IMR-90 (cell line): Measurements from ENCODE around the gene CCND1. TPM values are rescaled to one million over a fixed set of nuclear protein-coding genes. Genes with fewer than 3 reads are reported as not detected.

Experiments used
- ATAC-seq: fragments of 200-7000 bp; cut with Tn5 transposase; 2 replicates; pipeline ENCODE4 v1.9.1; 2020; ENCODE audit warnings: low read depth, mild to moderate bottlenecking, moderate library complexity
- BruUV-seq: library from RNA; stranded (reverse); fragments of 400-500 nt; replicated peaks from 2 replicates; lab custom pipeline; 2021; lab: Mats Ljungman, UMichigan
- CTCF ChIA-PET: fragments of 300-600 bp; formaldehyde crosslinking; extraction: SDS; loops from one replicate; lab custom pipeline; 2021; ENCODE audit warnings: antibody characterized with exemption; lab: Yijun Ruan, JAX
- POLR2A ChIA-PET: fragments of 300-600 bp; sonication (Branson Sonifier 250); formaldehyde crosslinking; loops from one replicate; lab custom pipeline; 2022; ENCODE audit warnings: antibody characterized with exemption; ENCODE audit not compliant: unreplicated experiment; lab: Charles Lee
- DNase-seq: peaks from one replicate; pipeline ENCODE4 v3.0.0; 2013
- H2AFZ ChIP-seq: replicated peaks from 2 replicates; pipeline ENCODE3; 2013; ENCODE audit warnings: low read length, mild to moderate bottlenecking; ENCODE audit not compliant: poor library complexity
- H2AK5ac ChIP-seq: 2 replicates; pipeline ENCODE4 v1.6.1; 2013; ENCODE audit warnings: low read depth, low read length, inconsistent platforms
- H2AK9ac ChIP-seq: replicated peaks from 2 replicates; pipeline ENCODE3; 2013; ENCODE audit warnings: mild to moderate bottlenecking, low read depth, low read length, moderate library complexity; ENCODE audit not compliant: poor library complexity
- H2BK120ac ChIP-seq: 2 replicates; pipeline ENCODE4 v1.6.1; 2013; ENCODE audit warnings: low read depth, low read length, inconsistent platforms
- H2BK15ac ChIP-seq: 3 replicates; pipeline ENCODE4 v1.6.1; 2013; ENCODE audit warnings: low read depth, low read length, inconsistent platforms
- H2BK20ac ChIP-seq: 2 replicates; pipeline ENCODE4 v1.6.1; 2013; ENCODE audit warnings: low read depth, mild to moderate bottlenecking, inconsistent platforms, low read length, moderate library complexity
- H2BK5ac ChIP-seq: 2 replicates; pipeline ENCODE4 v1.6.1; 2013; ENCODE audit warnings: mild to moderate bottlenecking, low read depth, low read length, inconsistent platforms; ENCODE audit not compliant: poor library complexity, severe bottlenecking
- H3K14ac ChIP-seq: replicated peaks from 2 replicates; pipeline ENCODE4 v1.6.1; 2013; ENCODE audit warnings: low read depth, low read length, inconsistent platforms
- H3K18ac ChIP-seq: 2 replicates; pipeline ENCODE4 v1.6.1; 2013; ENCODE audit warnings: low read depth, low read length, control low read depth
- H3K23ac ChIP-seq: 2 replicates; pipeline ENCODE4 v1.6.1; 2013; ENCODE audit warnings: low read depth, low read length, inconsistent platforms
- H3K27ac ChIP-seq: 2 replicates; pipeline ENCODE4 v1.5.1; 2013; ENCODE audit warnings: mild to moderate bottlenecking, control low read depth, low read length; ENCODE audit not compliant: insufficient read depth
- H3K27me3 ChIP-seq: 2 replicates; pipeline ENCODE4 v1.6.1; 2013; ENCODE audit warnings: low read length; ENCODE audit not compliant: control insufficient read depth, insufficient read depth
- H3K36me3 ChIP-seq: 2 replicates; pipeline ENCODE4 v1.6.1; 2013; ENCODE audit warnings: low read length, mixed read lengths; ENCODE audit not compliant: control insufficient read depth, insufficient read depth
- H3K4ac ChIP-seq: 2 replicates; pipeline ENCODE4 v1.6.1; 2013; ENCODE audit warnings: low read depth, low read length, inconsistent platforms
- H3K4me1 ChIP-seq: 2 replicates; pipeline ENCODE4 v1.6.1; 2013; ENCODE audit warnings: low read length, mixed read lengths; ENCODE audit not compliant: control insufficient read depth, insufficient read depth
- H3K4me2 ChIP-seq: 2 replicates; pipeline ENCODE4 v1.6.1; 2013; ENCODE audit warnings: low read depth, mild to moderate bottlenecking, control low read depth, low read length, moderate library complexity
- H3K4me3 ChIP-seq: 2 replicates; pipeline ENCODE4 v1.5.1; 2013; ENCODE audit warnings: low read depth, mild to moderate bottlenecking, control low read depth, low read length, moderate library complexity; ENCODE audit not compliant: insufficient read depth
- H3K56ac ChIP-seq: 2 replicates; pipeline ENCODE4 v1.6.1; 2013; ENCODE audit warnings: low read length, inconsistent platforms; ENCODE audit not compliant: insufficient read depth; ENCODE audit errors: extremely low read depth
- H3K79me1 ChIP-seq, 2 experiments: 2 replicates each; pipeline ENCODE4 v1.6.1; 2013; ENCODE audit warnings: low read length in 2 of 2, inconsistent platforms in 1 of 2, low read depth in 1 of 2
- H3K9ac ChIP-seq: 2 replicates; pipeline ENCODE4 v1.6.1; 2013; ENCODE audit warnings: low read depth, low read length, control low read depth
- H3K9me1 ChIP-seq: 2 replicates; pipeline ENCODE4 v1.6.1; 2013; ENCODE audit warnings: low read length, inconsistent platforms; ENCODE audit not compliant: insufficient read depth
- H3K9me3 ChIP-seq: 2 replicates; pipeline ENCODE4 v1.6.1; 2013; ENCODE audit warnings: low read length; ENCODE audit not compliant: control insufficient read depth, insufficient read depth
- H4K20me1 ChIP-seq: 2 replicates; pipeline ENCODE4 v1.6.1; 2013; ENCODE audit warnings: low read length, inconsistent platforms; ENCODE audit not compliant: insufficient read depth
- H4K5ac ChIP-seq: 2 replicates; pipeline ENCODE4 v1.6.1; 2013; ENCODE audit warnings: mild to moderate bottlenecking, low read depth, low read length, control low read depth
- H4K8ac ChIP-seq, 2 experiments: 2 replicates each; pipeline ENCODE4 v1.6.1; 2013; ENCODE audit warnings: low read depth in 2 of 2, low read length in 2 of 2, control low read depth in 1 of 2, inconsistent platforms in 1 of 2
- H4K91ac ChIP-seq: 2 replicates; pipeline ENCODE4 v1.6.1; 2013; ENCODE audit warnings: low read depth, low read length, inconsistent platforms; ENCODE audit not compliant: insufficient read depth
- BHLHE40 ChIP-seq: fragments of 150-350 bp; IDR thresholded peaks from 2 replicates; pipeline ENCODE4 v1.6.1; 2016; ENCODE audit warnings: mild to moderate bottlenecking, low read depth, low read length
- CEBPB ChIP-seq: IDR thresholded peaks from 2 replicates; pipeline ENCODE4 v1.6.1; 2012; ENCODE audit warnings: low read depth, low read length, improper control_type of control experiment
- CHD1 ChIP-seq: IDR thresholded peaks from 2 replicates; pipeline ENCODE4 v1.6.1; 2012; ENCODE audit warnings: low read depth, low read length, improper control_type of control experiment
- FOS ChIP-seq: fragments of 150-350 bp; IDR thresholded peaks from 2 replicates; pipeline ENCODE4 v1.6.1; 2016; ENCODE audit warnings: low read depth, low read length
- MAZ ChIP-seq: IDR thresholded peaks from 2 replicates; pipeline ENCODE4 v1.6.1; 2012; ENCODE audit warnings: low read depth, mild to moderate bottlenecking, low read length, improper control_type of control experiment, moderate library complexity, borderline replicate concordance
- MXI1 ChIP-seq: IDR thresholded peaks from 2 replicates; pipeline ENCODE4 v1.6.1; 2012; ENCODE audit warnings: low read depth, mild to moderate bottlenecking, low read length, moderate library complexity, borderline replicate concordance
- RAD21 ChIP-seq: IDR thresholded peaks from 2 replicates; pipeline ENCODE4 v1.6.1; 2012; ENCODE audit warnings: low read length, improper control_type of control experiment
- RCOR1 ChIP-seq: IDR thresholded peaks from 2 replicates; pipeline ENCODE4 v1.6.1; 2012; ENCODE audit warnings: mild to moderate bottlenecking, low read length, improper control_type of control experiment; ENCODE audit not compliant: insufficient replicate concordance
- SMC3 ChIP-seq: fragments of 150-350 bp; IDR thresholded peaks from 2 replicates; pipeline ENCODE4 v1.6.1; 2016; ENCODE audit warnings: low read depth, mild to moderate bottlenecking, antibody characterized with exemption, low read length, moderate library complexity
- WGBS, 2 experiments: methylation state at CpG; one replicate each; pipeline versions ENCODE4 v1.1.5 to v1.1.7; 2013; ENCODE audit warnings: missing lambda C conversion rate in 2 of 2; ENCODE audit not compliant: insufficient read length in 1 of 2; ENCODE audit errors: extremely low coverage in 2 of 2; 5-methylcytosine and 5-hydroxymethylcytosine counted together
- dilution Hi-C: fragments of 300-500 bp; cut with HindIII; formaldehyde crosslinking; loops from one replicate; pipeline ENCODE4 v1.14.3; 2018; ENCODE audit warnings: low sequenced_read_pairs; ENCODE audit not compliant: unreplicated experiment
- in situ Hi-C: fragments of 300-500 bp; cut with MboI; formaldehyde crosslinking; loops from 3 replicates; pipeline ENCODE4 v1.14.3; 2019; ENCODE audit warnings: low sequenced_read_pairs, inconsistent platforms, mixed read lengths
- intact Hi-C: fragments of 100-400 bp; cut with micrococcal nuclease; formaldehyde crosslinking; loops from 2 replicates; pipeline ENCODE4 v1.10.0; 2022
- polyA plus RNA-seq, 3 experiments: library from polyadenylated mRNA; depleted of rRNA; stranded (reverse); fragments of >200 nt; gene quantifications; 2 replicates each; pipeline ENCODE4 v1.2.3, GENCODE V29; 2012; ENCODE audit warnings: low replicate concordance in 1 of 3
- total RNA-seq: library from RNA; depleted of rRNA; stranded (reverse); fragments of >200 nt; gene quantifications from 2 replicates; pipeline ENCODE4 v1.2.3, GENCODE V29; 2012
- TF ChIP-seq, protein P1 (sequence below): conservative IDR thresholded peaks from 2 replicates; pipeline ENCODE4 v1.5.1; 2012; ENCODE audit warnings: mild to moderate bottlenecking, low read depth, low read length, improper control_type of control experiment
- TF ChIP-seq, protein P2 (sequence below): fragments of 150-350 bp; IDR thresholded peaks from 2 replicates; pipeline ENCODE4 v1.6.1; 2016; ENCODE audit warnings: low read depth, mild to moderate bottlenecking, low read length, moderate library complexity, borderline replicate concordance
- TF ChIP-seq, protein P3 (sequence below): fragments of 150-350 bp; IDR thresholded peaks from 2 replicates; pipeline ENCODE4 v1.6.1; 2017; ENCODE audit warnings: mild to moderate bottlenecking, antibody characterized with exemption, low read length, low read depth

CCND1 gene
- total and polyA plus RNA-seq, 2 of the 4 experiments (the other 2 are of a cell fraction): 481 to 748 TPM

DNA sequence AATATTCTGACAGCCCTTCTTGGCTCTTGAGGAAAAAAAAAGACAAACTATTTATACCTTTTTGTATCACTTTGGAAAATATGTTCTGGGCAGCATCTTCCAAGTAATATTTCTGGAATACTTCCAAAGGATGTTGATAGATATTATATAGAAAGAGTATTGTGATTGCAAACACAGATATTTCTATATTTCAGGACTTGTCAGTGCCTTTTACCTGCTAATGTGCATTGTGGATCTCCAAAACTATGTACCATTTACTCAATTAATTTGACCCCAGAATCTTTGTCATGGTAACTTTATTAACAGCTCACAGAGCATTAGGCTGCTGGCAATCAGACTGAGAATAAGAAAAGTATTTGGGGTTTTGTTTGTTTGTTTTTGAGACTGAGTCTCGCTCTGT is 16.7 kb upstream of the CCND1 start:
- Histone ChIP-seq H3K14ac (no peak overlapping the region), H4K8ac (no peak overlapping the region), H2AK5ac (no peak overlapping the region), H2BK5ac (no peak overlapping the region), H3K4me3 (no peak overlapping the region), H3K9ac (no peak overlapping the region), H2AK9ac (no peak overlapping the region), H3K4me1 (peaks cover 2% of the 10 kb centered on the region; the same call in 1 of the 2 replicates), H3K27me3 (no peaks in the 10 kb centered on the region; the same call in 1 of the 2 replicates), H3K36me3 (no peaks in the 10 kb centered on the region), H3K79me1 (no peaks in the 10 kb centered on the region), H3K27ac (no peak overlapping the region), H3K4ac (no peak overlapping the region), H3K9me3 (peaks cover 3% of the 10 kb centered on the region; the same call in 1 of the 2 replicates), H4K91ac (no peak overlapping the region), H3K18ac (no peak overlapping the region), H2AFZ (no peak overlapping the region), H4K5ac (no peak overlapping the region), H2BK15ac (no peak overlapping the region), H2BK120ac (no peak overlapping the region), H2BK20ac (no peak overlapping the region), H4K20me1 (no peaks in the 10 kb centered on the region), H3K56ac (no peak overlapping the region), H3K9me1 (0 out of 2 replicates have a peak, but pooled peaks cover 3% of the 10 kb centered on the region), H3K23ac (no peak overlapping the region), H3K4me2 (no peak overlapping the region)
- dilution Hi-C loops (no loop called here), in situ Hi-C loops (no loop called here), intact Hi-C loops (no loop called here)
- no TSS peak for BruUV-seq
- 67% methylated on average over 1 of the region's 1 CpG; no CpG with 5 or more reads in 1 of the 2 experiments for WGBS, 2 experiments
- TF ChIP-seq, protein P1, sequence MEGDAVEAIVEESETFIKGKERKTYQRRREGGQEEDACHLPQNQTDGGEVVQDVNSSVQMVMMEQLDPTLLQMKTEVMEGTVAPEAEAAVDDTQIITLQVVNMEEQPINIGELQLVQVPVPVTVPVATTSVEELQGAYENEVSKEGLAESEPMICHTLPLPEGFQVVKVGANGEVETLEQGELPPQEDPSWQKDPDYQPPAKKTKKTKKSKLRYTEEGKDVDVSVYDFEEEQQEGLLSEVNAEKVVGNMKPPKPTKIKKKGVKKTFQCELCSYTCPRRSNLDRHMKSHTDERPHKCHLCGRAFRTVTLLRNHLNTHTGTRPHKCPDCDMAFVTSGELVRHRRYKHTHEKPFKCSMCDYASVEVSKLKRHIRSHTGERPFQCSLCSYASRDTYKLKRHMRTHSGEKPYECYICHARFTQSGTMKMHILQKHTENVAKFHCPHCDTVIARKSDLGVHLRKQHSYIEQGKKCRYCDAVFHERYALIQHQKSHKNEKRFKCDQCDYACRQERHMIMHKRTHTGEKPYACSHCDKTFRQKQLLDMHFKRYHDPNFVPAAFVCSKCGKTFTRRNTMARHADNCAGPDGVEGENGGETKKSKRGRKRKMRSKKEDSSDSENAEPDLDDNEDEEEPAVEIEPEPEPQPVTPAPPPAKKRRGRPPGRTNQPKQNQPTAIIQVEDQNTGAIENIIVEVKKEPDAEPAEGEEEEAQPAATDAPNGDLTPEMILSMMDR: no peak
- TF ChIP-seq RCOR1 (no peak), RAD21 (no peak), SMC3 (no peak), FOS (no peak), MAZ (no peak), CEBPB (no peak), BHLHE40 (no peak), CHD1 (no peak), MXI1 (no peak)
- TF ChIP-seq, protein P2, sequence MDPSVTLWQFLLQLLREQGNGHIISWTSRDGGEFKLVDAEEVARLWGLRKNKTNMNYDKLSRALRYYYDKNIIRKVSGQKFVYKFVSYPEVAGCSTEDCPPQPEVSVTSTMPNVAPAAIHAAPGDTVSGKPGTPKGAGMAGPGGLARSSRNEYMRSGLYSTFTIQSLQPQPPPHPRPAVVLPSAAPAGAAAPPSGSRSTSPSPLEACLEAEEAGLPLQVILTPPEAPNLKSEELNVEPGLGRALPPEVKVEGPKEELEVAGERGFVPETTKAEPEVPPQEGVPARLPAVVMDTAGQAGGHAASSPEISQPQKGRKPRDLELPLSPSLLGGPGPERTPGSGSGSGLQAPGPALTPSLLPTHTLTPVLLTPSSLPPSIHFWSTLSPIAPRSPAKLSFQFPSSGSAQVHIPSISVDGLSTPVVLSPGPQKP: no peak
- TF ChIP-seq, protein P3, sequence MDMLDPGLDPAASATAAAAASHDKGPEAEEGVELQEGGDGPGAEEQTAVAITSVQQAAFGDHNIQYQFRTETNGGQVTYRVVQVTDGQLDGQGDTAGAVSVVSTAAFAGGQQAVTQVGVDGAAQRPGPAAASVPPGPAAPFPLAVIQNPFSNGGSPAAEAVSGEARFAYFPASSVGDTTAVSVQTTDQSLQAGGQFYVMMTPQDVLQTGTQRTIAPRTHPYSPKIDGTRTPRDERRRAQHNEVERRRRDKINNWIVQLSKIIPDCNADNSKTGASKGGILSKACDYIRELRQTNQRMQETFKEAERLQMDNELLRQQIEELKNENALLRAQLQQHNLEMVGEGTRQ: no peak
- CTCF ChIA-PET: no interaction called here
- ATAC-seq: no peak
- DNase-seq: no peak
- POLR2A ChIA-PET: no interaction called here
